Dedifferentiated amniotic fluid mesenchymal stem cell (primary cell): ENCODE results near the gene ENDOV.

Experiments
- DNase-seq: peaks from one replicate; pipeline ENCODE4 v3.0.0-alpha.2; 2016; ENCODE audit errors: extremely low spot score

ENDOV gene

GRCh38 chr17:80414803-80415625 is at the start of gene ENDOV:
ENDOV (plus strand) TSS chr17:80415167; CDS start chr17:80415195, 28 bp downstream.
- peak; percentile 93 for DNase-seq

DNA sequence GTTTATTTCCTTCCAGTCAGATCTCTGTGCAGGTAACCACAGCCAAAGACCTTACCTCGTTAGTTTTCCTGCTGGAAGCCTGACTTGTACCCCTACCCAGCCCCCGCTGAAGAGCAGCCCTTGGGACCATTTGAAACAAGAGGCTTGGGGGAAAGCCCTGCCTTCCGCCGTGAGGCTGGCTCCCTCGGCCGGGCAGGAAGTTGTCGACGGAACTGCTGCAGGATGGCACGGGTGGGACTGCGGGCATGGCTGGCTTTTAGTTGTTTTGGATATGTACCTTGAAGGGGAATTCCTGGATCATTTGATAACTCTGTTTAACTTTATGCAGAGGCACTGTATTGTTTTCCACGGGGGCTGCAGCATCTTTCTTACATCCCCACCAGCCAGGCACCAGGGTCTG is 49.0 kb upstream of the ENDOV start:
- no peak for DNase-seq

- no peak for DNase-seq
Observed at GRCh38 chr17:80367503-80367902, 47.5 kb upstream of the ENDOV start.

- DNase-seq = no peak
Observed at GRCh38 chr17:80371196-80371595, 43.8 kb upstream of the ENDOV start.

DNA sequence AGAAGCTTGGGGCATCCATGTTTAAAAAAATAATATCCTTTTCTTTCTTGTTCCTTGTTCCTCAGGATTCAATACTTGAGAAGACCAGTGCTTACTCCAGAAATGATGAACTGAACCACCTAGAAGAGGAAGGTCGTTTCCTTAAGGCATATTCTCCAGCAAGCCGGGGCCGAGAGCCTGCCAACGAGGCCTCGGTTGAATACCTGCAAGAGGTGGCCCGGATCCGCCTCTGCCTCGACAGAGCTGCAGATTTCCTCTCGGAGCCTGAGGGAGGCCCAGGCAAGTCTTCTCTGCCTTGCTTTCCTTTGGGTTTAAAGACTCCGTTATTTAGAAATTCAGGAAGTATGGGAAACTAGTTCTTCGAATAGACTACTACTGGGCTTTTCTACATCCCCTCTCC is 42.5 kb upstream of the ENDOV start:
- no peak for DNase-seq

DNA sequence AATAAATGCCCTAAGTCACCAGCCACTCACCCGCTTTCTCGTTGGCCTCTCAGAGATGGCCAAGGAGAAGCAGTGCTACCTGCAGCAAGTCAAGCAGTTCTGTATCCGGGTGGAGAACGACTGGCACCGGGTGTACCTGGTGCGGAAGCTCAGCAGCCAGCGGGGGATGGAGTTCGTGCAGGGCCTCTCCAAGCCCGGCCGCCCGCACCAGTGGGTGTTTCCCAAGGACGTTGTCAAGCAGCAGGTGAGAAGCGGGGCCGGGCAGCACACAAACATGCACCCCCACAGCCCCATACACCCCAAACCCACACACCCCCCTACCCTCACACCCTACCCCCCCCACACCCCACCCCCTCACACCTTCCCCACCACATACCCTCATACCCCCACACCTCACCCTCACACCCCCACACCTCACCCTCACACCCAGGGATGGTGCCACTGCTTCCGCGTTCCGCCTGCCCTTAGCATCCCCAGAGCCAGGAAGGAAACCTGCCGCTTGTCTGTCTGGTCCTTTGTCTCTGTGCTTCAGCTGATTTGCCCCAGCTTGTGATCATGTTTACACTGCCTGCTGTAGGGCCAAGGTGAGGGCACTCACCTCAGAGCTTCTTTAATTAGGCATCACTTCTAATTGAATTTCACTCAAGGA is 41.9 kb upstream of the ENDOV start:
- DNase-seq = no peak

DNA sequence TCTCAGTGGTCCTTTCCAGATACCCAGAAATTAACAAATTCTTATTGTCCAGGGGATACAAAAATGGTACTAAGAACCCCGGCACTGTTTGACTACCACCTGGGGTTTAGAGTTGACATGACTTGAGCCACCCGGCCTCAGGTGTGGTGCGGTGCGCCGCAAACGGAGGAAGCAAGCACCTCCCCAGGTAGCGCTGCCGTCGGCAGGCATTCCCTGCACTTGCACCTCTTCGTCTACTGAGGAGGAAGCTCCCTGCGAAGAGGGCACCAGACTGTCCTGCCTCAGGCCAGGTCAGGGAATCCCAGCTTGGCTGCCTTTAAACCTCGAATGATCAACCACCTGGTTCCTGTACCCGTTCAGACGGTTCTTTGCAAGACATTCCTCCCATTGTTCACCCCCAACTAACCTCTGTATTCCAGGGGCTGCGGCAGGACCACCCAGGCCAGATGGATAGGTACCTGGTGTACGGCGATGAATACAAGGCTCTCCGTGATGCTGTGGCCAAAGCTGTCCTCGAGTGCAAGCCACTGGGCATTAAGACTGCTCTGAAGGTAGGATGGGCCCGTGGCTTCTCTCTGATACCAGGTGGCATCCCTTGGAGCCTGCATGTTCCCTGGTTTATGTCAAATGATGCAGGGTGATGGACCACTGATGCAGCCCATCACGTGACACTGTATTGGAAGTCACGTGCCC is 40.8 kb upstream of the ENDOV start:
- no peak for DNase-seq

- no peak for DNase-seq
Observed at GRCh38 chr17:80374732-80375585, 40.0 kb upstream of the ENDOV start.

- no peak for DNase-seq
Observed at GRCh38 chr17:80376531-80376930, 38.4 kb upstream of the ENDOV start.

- DNase-seq = no peak
Observed at GRCh38 chr17:80377798-80378197, 37.2 kb upstream of the ENDOV start.

DNA sequence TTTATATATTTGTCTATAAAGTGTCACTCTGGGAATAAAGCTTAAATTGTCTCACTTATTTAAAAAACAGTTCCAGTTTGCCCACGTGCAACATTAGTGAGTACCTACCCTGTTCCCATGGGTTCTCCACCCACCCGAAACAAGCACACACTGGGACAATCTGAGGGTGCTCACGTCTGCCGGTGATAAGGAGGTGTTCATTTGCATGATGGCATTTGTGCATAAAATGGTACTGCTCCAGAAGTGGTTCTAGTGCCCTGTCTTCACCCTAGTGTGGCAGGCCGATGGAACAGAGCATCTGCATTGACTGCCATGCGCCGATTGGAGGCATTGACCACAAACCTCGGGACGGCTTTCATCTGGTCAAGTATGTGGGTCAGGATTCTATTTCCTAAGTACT is 35.6 kb upstream of the ENDOV start:
- DNase-seq = no peak

DNA sequence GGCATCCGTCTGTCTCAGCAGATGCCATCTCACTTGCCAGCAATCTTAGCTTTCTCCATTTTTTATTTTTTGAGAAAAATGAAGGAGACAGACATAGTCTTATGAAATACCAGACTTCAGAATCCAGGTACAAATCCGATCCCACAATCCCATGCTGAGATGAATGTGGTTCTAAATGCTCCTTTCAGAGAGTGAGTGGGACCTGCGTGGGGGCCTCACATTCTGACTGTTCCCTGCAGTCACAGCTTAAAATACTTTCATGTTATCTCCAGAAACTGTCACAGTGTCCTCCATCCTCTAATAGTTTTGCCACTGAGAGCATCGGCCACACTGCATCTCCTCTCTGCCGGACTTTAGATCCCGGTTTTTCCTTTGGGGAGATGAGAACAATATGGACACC is 34.9 kb upstream of the ENDOV start:
- no peak for DNase-seq

DNA sequence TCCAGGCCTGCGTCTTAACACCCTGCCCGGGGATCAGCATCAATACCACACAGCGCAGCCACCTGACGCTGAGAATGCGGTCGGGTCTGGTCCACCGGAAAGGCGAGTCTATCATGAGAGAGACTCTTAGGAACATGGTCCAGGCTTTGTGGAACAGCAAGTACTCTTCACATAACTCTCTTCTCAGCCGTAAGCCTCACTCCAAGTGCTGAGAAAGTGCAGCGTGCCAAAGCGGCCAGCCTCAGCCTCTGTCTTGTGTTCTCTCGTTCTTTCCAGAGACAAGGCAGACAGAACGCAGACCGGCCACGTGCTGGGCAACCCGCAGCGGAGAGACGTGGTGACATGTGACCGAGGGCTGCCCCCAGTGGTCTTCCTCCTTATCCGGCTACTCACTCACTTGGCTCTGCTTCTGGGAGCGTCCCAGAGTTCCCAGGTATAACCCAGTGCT is 34.4 kb upstream of the ENDOV start:
- no peak for DNase-seq

DNA sequence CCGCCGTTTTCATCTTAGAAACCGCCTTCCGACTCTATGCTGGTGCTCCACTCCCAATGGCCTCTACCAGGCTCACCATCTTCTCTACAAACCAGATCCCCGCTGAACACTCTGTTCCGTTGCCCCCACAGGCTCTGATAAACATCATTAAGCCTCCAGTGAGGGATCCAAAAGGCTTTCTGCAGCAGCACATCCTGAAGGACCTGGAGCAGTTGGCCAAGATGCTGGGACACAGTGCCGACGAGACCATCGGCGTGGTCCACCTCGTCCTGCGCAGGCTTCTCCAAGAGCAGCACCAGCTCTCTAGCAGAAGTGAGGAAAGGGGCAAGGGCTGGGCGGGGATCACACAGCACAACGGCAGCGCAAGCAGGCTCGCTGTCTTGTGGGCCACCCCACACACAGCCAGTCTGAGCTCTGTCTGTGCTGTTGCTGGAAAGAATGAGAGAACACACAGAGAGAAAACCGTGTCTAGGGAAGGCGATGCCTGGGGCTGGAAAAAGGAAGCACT is 33.5 kb upstream of the ENDOV start:
- DNase-seq = no peak

DNA sequence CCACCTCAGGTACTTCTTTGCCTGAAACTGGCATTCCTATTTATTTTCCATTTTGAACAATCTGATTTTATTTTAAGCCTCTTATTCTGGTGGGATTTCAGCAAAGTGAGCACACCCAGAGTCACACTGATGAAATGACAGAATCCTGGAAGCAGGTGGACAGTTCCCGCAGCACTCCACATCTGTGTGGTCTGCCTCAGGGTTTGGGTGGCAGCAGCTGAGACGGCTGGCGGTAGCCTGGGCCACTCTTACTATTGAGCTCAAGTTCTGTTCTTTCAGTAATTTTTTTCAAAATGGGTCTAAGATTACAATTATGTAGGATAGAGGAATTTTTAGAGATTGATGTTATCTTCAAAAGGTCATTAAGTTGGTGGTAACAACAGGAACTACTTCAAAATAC is 32.5 kb upstream of the ENDOV start:
- DNase-seq = no peak

GRCh38 chr17:80382956-80383355 is 32.0 kb upstream of the ENDOV start:
- no peak for DNase-seq

GRCh38 chr17:80384078-80384960 is 30.6 kb upstream of the ENDOV start:
- no peak for DNase-seq

DNA sequence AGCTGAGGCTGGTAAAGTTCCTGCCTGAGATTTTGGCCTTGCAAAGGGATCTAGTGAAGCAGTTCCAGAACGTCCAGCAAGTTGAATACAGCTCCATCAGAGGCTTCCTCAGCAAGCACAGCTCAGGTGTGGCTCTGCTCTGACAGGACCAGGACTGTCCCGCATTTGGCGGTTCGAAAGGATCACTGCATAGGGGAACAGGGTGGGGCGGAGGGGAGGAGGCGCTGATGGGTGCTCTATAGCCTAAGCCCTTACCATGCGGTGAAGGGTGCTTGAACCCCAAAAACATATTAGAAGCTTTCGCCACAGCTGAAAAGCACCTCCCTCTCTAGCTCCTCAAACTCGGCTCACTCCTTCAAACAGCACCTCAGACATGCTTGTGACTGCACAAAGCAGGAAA is 29.9 kb upstream of the ENDOV start:
- DNase-seq = no peak

GRCh38 chr17:80386341-80386740 is 28.6 kb upstream of the ENDOV start:
- DNase-seq = no peak

DNA sequence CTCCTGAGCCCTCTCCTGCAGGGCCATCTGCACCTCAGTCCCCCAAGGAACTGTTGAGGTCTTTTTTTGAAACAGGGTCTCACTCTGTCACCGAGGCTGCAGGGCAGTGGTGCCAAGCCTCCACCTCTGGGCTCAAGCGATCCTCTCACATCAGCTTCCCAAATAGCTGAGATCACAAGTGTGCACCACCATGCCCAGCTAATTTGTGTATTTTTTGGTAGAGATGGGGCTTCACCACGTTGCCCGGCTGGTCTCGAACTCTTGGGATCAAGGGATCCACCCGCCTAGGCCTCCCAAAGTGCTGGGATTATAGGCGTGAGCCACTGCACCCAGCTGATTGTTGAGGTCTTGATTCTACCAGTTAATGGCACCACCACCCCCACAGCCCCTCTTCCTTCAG is 27.9 kb upstream of the ENDOV start:
- no peak for DNase-seq

GRCh38 chr17:80388175-80388574 is 26.8 kb upstream of the ENDOV start:
- no peak for DNase-seq
